Hepatic stellate cell (primary cell): ENCODE measurements around the gene IL17RD.

Source experiments
- DNase-seq: peaks from one replicate; pipeline ENCODE4 v3.0.0; 2011; ENCODE audit warnings: low spot score

IL17RD gene

DNA sequence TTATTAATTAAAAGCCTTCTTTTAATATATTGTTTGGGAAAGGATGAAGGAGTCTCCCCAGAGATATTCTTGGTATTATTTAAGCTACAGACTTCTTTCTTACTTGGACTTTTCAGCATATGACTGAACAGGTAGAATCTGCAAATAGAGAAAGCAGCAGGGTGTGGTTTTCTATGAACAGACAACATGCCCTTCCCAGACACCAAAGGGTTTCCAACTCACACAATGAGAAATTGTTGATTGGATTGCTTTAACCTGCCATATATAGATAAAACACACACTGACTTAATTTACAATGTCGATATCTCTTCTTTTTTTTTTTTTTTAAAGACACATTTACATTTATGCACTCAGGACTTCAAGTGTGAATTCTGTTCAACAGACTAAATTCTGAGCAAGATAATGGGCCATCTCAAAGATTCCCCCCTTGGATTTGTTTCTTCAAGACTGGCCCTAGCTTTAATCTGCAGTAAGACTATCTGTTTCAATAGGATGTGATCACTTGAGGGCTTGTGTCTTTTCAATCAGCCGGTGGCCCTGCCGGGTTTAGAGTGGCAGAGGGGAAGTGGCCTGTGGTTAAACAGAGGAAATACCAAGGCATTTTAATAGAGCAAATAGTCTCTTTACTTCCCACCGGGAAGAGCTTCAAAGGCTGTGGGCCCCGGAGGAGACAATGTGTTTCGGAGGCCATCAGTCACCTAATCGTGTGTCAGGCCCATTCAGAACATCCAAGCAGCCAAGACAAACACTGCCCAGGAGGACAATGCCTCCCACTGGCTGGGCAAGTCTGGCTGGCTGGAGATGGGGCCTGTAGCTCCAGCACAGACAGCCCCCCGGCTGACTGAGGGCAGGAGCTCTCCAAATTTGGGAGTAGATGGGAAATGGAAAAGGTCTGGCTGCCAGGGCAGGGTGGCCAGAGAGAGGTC is 6.1 kb downstream of the IL17RD start:
- no peak for DNase-seq

DNA sequence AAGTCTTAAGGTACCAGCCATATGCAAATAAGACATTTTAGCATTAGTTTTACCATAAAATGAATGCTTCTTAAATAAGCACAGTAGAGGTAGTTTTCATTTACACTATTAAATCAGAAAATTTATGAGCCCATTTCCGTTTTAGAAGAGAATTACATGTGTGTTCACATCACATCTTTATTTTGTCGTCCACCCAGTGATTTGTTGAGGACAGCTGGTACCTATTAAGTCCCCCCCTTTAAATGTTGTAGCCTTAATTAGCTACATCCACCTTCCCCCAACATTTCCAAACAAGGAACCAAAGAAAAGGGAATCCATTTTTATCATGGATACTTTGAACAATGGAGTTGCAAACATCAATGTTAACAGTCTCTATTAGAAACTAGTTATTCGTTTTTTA is 6.8 kb downstream of the IL17RD start:
- no peak for DNase-seq

DNA sequence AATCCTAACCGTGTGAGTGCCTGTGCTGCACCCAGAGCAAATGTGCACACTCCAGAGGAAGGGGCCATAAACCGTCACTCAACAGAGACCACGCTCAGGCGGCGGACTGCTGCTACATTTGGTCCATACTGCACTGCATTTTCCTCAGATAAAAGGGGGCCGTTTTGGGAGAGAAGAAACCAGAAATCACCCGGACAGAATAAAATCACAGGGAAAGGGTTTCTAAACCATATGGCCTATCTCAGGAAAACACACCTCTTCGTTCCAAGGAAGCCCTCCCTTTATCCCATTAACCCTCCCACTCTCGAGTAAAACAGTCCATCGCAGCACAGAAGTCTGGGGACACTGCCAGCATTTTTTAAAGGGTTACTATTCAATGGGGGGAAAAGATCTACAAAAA is 7.6 kb downstream of the IL17RD start:
- DNase-seq = no peak

DNA sequence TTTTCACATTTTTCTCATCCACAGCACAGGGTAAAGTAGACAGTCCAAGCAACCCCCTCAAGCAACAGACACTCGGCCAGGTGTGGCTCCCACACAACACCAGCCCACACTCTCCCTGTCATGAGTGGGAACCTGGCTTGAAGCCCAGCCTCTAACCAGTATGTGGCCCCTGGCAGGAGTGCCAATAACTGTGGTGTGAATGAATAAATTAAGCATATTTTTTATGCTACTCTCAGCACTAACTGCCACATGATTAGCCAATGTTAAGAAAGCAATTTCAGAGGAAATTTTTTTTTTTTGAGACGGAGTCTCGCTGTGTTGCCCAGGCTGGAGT is 9.9 kb downstream of the IL17RD start:
- DNase-seq = no peak

DNA sequence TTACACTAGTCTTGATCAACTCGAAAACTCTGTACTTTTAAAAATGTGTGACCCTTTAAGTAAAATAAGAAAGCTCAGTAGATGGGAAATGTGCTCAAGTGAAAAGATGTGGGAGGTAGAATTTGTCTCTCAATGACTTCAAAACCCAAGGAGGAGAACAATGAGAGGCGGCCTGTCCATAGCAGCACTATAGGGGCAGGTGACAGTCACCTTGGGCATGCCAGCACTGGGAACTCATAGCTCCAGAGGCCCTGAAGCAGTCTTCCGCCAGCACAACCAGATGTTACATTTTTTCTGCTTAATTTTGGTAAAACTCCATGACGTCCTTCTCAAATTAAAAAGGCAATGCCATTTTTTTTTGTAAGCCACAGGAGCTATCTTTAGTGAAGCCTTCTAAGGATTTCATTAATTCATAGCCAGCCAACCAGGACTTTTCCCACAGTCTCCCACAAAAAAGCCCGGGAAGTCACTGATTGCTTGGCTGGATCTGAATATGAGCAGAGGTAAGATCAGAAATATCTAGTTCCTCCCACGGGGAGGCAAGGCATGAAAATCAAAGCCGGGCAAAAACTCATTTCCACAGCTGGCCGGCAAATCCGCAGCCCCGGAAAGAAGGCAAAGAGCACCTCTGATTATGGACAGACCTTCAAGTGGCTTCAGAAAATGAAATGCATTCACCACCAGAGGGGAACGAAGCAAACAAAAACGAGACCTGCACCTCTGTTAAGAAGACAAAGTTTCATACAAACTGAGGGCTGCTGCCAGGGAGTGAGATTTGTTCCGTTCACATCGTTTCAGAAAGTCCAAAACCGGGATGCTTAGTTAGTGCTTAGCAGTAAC is 10.5 kb downstream of the IL17RD start:
- DNase-seq = no peak

DNA sequence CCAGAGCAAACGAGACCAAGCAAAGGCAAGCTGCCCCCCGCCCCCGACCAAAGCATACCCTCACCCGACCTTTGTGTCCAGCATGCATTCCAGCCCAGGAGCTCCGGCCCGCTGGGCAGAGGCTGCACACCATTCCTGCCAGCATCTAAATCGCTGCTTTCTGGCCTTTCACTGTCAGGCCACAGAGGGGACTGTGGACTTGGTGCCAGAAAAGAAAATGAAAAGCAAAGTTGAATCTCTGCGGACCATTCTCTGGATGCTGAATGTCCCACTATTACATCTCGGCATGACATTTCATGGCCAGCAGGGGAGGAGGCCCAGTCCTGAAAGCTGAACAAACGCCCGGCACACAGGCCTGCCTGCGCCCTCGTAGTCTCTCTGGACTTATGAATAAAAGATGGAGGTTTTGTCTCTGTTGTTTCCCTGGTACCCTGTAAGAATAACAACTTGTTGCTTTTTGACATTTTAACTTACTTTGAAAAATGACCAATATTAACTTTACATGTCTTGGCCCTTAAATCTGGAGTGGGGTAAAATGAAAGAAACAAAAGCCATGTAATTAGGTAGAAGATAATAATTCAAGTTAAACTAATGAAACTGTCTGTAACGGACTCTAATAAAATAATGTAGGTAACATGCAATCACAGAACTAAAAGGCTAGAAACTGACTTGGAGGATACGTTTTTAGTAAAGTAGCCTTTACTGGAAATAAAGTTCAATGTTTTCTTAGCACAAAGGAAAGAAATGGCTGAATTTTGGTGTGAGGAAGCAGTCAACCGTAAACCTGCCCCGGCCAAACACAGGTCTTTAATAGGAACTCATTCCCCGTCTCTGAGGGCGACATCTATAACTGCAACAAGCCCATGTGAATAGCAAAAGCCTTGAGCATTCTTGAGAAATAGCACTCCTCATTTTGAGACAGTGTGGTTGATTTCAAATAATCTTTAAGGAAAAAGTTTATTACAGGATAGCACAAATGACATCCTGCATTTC is 12.7 kb downstream of the IL17RD start:
- DNase-seq = no peak

DNA sequence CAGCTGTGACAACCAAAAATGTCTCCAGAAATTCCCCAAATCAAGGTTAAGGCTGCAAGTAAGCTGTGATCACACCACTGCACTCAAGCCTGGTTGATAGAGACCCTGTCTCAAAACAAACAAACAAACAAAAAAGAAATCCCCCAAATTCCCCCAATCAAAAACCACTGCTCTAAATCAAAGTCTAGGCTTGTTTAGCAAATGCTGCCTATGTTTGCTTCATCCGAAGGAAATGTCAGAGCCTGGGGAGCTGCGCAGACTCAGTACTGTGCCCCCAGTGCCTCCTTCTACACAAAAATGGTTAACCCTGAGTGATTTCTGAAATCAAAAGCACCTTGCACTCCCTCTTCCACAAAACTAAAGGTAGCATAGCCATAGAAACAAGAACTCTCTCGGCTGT is 13.4 kb downstream of the IL17RD start:
- DNase-seq = no peak

DNA sequence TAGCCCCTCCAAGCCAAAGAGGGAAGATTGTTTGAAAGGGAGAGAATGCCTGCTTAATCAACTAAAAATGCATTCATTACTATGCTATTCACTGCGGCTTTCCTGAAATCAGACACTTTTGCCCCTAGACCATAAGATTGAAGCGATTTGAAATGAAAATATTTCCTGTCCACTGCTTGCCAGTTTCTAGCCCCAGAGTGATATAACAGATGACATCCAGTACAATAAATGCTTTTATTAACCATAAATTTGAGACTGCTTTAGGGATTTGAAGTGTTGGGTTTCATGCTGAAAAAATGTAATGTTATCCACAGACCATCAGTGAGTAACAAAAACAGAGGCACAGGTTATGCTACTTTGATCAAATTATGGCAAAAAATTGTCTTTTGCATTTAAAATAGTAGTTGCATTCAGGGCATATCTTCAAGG is 14.1 kb downstream of the IL17RD start:
- DNase-seq = no peak

DNA sequence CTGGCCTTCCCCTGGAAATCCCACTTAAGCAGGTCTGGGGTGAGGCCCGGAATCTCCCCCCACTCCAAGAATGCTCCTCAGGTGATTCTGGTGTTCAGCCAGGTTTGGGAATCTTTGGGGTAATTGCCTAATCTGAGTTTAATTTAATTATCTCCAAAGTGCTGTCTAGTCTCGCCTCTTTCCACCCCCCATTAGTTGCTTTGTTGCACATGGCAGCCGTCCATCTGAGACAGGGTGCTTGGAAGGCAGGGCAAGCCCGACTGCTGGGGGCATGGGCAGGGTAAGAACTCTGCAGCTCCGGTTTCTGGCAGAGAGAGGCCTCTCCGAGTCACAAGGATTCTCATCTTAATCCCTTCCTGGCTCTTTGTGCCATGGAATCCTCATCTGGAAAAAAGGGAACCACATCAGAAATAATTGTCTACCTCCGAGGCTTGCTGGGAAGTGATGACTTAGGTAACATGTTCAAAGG is 15.0 kb downstream of the IL17RD start:
- DNase-seq = no peak

DNA sequence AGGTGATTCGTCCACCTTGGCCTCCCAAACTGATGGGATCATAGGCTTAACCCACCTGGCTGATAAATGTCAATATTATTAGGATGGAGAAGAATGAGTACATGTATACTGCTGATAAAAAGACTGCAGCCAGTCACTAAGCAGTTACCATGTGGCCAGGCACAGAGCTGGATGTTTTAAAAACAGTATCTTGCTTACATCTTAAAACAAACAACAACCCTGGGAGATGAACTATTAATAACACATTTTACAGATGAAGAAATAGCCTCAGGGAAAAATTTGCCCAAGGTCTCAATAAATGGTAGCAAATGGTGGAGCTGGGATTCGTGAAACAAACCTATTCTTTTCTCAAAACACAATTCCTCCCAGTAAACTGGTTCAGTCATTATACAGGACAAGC is 18.1 kb downstream of the IL17RD start:
- no peak for DNase-seq

DNA sequence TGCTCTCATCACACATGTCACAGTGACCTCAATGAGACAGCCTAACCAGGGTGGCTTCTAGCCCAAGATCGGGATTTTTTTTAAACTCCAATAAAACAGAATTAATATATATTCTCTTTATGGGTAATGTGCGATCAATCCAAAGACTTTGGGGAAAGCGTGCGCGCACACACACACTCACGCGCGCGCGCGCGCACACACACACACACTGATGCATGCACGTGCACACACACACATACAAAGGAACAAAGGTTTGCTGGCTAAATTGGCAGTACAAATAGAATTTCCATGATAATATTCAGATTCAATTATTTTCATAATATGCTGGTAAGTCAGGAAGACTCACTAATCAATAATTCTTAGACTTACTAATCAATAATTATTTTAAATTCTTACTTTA is 19.3 kb downstream of the IL17RD start:
- no peak for DNase-seq

DNA sequence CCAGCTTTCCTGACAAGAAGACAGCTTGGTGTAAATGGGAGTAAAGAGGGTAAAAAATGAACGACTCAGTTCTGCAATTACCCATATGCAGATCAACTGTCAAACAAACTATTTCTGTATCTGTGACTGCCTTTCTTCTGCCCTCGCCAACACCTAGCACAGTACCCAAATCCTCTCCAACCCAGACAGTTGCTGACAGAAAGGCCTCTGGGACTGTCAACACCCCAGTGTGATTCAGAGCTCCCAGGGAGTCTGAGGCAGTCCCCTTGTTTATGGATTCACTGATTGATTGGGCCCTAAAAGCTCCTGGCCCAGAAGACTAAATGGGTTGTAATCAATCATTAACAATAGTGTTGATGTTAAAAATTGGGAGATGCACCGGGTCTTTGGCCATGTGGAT is 20.2 kb downstream of the IL17RD start:
- no peak for DNase-seq

DNA sequence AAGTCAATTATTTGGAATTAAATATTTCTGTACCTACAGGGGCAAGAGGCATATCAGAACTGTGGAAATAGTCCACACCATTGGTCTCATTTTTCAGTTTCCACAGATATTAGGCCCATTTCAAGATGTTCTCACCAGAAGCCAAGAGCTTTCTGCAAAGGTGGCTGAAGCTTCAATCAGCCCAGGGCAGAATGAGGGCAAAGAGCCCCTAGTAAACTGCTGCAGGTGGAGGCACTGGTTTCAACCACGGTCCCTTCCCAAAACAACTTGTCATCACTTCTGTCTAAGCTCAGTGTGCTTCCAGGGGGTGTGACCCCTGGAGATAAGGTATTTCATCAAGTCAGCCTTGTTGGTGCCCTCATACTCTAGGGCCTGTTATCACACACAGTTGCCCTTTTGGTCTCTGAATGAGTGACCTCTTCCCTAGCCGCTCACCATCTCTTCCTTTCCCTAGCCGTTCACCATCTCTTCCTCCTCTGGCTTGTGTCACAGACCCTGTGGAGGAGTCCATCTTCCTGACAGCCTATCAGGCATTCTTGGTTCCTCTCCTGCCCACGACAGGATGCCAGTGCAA is 21.2 kb downstream of the IL17RD start:
- DNase-seq = no peak

DNA sequence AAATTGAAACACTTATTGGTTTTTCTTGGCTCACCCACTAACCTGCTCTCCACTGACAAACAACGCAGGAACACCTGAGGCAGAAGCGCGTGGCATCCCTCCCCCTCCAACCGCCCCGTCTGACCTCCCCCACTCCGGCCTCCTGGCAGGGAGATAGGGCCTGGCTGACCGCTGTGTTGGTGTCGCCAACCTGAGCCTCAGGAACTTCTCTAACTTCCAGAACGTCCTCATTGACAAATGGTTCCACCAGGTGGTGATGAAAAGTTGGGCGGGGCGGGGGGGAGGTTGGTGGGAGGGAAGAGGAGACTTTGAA is 22.8 kb downstream of the IL17RD start:
- DNase-seq = no peak

DNA sequence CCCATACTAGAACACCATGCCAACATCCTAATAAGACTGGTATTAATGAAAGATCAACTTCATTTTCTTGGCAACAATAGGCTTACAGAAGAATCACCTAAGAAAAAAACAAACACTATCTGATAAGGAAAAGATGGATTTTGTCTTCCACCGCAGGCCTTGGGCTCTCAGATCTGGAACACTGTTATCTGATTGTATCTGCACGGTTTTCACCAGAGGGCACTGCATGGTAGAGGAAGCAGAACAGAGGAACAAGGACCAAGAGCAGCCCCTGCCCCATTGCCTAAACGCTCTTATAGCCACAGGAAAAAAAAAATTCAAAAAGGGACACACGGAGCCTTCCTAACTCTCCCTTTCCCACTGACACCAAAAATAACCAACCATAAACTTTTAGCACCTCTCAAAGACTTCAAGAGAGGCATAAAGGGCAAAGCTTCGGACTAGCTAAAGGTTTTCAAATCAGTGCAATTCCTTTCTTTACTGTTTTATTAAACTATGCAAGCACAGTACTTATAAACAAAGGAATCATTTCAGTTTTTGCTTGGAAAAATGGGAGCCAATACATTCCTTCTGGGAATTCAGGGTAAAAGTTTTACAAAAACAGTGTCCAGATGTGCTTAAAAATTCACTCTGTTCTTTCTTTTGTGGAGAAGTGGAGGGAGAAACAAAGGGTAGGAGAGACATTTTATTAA is 23.3 kb downstream of the IL17RD start:
- no peak for DNase-seq

DNA sequence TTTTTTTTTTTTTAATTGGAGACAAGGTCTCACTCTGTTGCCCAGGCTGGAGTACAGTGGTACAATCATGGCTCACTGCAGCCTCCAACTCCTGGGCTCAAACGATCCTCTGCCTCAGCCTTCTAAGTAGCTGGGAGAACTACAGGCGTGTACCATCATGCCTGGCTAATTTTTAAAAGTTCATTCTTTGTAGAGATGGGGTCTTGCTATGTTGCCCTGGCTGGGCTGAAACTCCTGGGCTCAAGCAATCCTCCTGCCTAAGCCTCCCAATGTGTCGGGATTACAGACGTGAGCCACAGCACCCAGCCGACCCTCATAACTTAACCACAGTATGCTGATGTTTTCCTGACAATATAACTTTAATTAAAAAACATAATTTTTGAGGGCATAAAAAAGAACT is 24.3 kb downstream of the IL17RD start:
- DNase-seq = no peak

DNA sequence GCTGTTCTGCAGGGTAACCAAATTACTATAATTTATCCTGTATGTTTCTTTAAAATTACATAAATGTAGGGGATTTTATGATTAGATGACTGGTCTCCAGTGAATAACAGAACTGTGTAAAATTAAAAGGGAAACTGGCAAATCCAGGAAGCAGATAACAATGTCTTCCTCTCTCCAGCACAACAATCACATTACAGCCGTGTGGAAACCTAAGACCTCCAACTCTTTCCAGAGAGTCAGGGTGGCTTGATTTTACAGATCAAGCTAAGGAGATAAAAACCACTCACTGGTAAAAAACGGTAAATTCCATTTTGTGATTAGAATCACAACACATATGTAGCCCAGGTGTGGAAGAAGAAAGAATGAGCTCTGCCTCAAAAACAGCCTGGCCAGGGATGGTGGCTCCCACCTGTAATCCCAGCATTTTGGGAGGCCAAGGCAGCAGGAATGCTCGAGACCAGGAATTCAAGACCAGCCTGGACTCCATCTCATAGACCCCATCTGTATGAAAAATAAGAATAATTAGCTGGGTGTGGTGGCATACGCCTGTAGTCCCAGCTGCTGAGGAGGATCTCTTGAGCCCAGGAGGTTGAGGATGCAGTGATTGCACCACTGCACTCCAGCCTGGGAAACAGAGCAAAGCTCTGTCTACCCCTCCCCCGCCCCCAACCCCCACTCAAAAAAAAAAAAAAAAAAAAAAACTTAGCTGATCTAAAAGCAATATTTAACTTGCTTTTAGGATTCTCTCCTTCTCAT is 29.0 kb downstream of the IL17RD start:
- no peak for DNase-seq

DNA sequence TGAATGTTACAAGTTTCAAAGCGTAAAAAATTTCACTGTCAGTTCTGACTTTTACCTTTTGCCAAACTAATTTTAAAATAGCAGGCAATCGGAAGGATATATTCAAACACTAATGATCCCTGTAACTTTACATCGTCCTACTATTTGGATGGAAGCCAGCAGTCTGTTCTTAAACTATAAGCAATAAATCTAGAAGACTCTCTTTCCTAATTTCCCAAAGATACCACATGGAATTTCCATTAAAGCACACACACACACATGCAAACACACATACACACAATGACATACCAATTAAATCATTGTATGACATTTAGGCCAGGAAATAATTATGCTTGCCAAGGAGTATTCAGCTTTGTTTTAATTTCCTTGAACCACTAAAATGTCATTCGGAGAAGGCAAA is 32.0 kb downstream of the IL17RD start:
- no peak for DNase-seq

DNA sequence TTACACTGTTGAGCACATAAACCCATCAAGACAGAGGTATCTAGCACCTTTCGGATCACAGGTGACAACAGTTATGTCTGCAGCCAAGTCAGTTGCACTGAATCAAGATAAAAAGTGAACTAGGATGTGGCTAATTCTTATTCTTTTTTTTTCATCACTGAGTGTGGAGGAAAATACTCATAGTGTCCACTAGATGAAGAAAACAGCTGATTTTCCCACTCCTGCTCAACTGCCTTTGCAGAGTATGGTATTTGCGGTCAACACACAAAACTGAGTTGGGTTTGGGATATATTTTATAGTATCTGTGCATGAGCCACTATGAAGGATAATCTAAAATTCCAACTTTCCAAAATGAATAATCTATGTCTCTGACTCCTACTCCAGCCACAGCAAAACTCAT is 32.5 kb downstream of the IL17RD start:
- DNase-seq = no peak

DNA sequence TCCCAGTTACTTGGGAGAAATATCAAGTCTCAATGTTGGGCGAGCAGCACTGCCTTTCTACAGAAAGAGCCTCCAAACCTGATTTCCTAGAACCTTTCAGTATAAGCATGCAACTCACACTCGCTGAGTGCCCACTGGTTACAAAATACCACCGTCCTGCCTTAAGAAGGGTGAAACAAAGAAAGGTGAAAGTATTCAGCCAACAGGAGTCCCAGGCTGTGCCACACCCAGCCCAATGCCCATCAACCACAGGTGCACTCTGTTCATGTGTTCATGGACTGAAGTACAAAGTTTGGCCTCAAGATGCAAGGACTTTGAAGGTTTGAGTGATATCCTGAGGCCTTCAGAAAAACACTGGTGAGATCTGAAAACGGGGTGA is 34.0 kb downstream of the IL17RD start:
- DNase-seq = no peak
